SK-N-SH (cell line): ENCODE data around the gene PPP1R12C.

Experiments
- CHD2 ChIP-seq: fragments of 150-350 bp; IDR thresholded peaks from 2 replicates; pipeline ENCODE4 v1.6.1; 2018; ENCODE audit warnings: low read length; ENCODE audit not compliant: partially characterized antibody
- EP300 ChIP-seq, 2 experiments: IDR thresholded peaks; 2 replicates each; pipeline versions ENCODE4 v1.4.0 to v1.6.1; 2012; ENCODE audit warnings: borderline replicate concordance in 1 of 2, low read depth in 1 of 2, low read length in 1 of 2
- GATA2 ChIP-seq: sonication (generic); formaldehyde crosslinking; IDR thresholded peaks from 2 replicates; pipeline ENCODE4 v1.5.0; 2020; ENCODE audit warnings: mild to moderate bottlenecking, missing genetic modification reagents
- NFIC ChIP-seq: IDR thresholded peaks from 2 replicates; pipeline ENCODE4 v1.4.0; 2012; ENCODE audit warnings: borderline replicate concordance
- POLR2AphosphoS5 ChIP-seq: IDR thresholded peaks from 2 replicates; pipeline ENCODE4 v1.6.1; 2012; ENCODE audit warnings: low read depth, low read length
- RAD21 ChIP-seq: IDR thresholded peaks from 2 replicates; pipeline ENCODE4 v1.6.1; 2012; ENCODE audit warnings: mild to moderate bottlenecking, low read length
- RCOR1 ChIP-seq: fragments of 150-350 bp; IDR thresholded peaks from 2 replicates; pipeline ENCODE4 v1.6.1; 2017; ENCODE audit warnings: antibody characterized with exemption, low read length
- TAF1 ChIP-seq: IDR thresholded peaks from 2 replicates; pipeline ENCODE4 v1.6.1; 2012; ENCODE audit warnings: low read depth, mild to moderate bottlenecking, low read length, moderate library complexity, borderline replicate concordance
- TEAD4 ChIP-seq: IDR thresholded peaks from 2 replicates; pipeline ENCODE4 v1.4.0; 2012; ENCODE audit warnings: mild to moderate bottlenecking, borderline replicate concordance; ENCODE audit not compliant: insufficient read depth
- TF ChIP-seq, protein P1 (sequence below): fragments of 200-600 bp; sonication (generic); IDR thresholded peaks from 2 replicates; pipeline ENCODE4 v1.6.1; 2017; ENCODE audit warnings: antibody characterized with exemption, mild to moderate bottlenecking, moderate library complexity

DNA sequence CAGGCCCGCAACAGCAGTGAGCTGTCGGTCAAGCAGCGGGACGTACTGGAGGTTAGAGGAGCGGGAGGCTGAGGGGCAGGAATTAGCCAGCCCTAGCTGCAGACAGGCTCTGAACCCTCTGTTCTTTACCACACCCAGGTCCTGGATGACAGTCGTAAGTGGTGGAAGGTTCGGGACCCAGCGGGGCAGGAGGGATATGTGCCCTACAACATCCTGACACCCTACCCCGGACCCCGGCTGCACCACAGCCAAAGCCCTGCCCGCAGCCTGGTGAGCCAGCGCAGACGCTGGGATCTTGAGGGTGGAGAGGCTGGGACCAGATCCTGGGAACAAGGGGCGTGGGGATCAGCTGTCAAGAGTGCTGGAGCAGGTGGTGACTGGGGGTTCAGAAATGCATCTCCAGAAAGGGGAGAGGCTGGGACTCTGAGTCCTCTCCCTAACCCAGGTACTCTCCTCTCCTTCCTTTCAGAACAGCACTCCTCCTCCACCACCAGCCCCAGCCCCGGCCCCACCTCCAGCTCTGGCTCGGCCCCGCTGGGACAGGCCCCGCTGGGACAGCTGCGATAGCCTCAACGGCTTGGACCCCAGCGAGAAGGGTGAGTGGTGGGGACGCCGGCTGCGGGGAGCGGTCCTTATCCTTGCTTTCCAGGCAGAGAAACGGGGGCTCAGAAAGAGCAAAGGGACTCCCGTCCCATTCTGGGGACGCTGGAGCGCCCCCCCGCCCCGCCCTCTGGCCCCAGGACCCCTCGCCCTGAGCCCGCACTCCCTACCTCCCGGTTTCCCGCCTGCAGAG, 31.3 kb downstream of the PPP1R12C start:
- TF ChIP-seq, protein P1, sequence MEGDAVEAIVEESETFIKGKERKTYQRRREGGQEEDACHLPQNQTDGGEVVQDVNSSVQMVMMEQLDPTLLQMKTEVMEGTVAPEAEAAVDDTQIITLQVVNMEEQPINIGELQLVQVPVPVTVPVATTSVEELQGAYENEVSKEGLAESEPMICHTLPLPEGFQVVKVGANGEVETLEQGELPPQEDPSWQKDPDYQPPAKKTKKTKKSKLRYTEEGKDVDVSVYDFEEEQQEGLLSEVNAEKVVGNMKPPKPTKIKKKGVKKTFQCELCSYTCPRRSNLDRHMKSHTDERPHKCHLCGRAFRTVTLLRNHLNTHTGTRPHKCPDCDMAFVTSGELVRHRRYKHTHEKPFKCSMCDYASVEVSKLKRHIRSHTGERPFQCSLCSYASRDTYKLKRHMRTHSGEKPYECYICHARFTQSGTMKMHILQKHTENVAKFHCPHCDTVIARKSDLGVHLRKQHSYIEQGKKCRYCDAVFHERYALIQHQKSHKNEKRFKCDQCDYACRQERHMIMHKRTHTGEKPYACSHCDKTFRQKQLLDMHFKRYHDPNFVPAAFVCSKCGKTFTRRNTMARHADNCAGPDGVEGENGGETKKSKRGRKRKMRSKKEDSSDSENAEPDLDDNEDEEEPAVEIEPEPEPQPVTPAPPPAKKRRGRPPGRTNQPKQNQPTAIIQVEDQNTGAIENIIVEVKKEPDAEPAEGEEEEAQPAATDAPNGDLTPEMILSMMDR = no peak
- TF ChIP-seq CHD2 (no peak), EP300 (IDR thresholded peaks at IDR 0.05; ENCODE audit: borderline replicate concordance in 1 of 2, low read depth in 1 of 2, low read length in 1 of 2) (no peak), TAF1 (no peak), NFIC (no peak), POLR2AphosphoS5 (no peak), GATA2 (CRISPR knock-in tag) (no peak), RAD21 (no peak), RCOR1 (no peak), TEAD4 (no peak)
